Measurements from ENCODE around the gene MARS2. TPM values are rescaled to one million over a fixed set of nuclear protein-coding genes. Genes with fewer than 3 reads are reported as not detected.

The MARS2 gene
- 10 to 100 TPM in 3 of 4 donors, 1 to 10 TPM in 1; 9.9 to 14.5 (median 12.3) TPM for total RNA-seq

DNA sequence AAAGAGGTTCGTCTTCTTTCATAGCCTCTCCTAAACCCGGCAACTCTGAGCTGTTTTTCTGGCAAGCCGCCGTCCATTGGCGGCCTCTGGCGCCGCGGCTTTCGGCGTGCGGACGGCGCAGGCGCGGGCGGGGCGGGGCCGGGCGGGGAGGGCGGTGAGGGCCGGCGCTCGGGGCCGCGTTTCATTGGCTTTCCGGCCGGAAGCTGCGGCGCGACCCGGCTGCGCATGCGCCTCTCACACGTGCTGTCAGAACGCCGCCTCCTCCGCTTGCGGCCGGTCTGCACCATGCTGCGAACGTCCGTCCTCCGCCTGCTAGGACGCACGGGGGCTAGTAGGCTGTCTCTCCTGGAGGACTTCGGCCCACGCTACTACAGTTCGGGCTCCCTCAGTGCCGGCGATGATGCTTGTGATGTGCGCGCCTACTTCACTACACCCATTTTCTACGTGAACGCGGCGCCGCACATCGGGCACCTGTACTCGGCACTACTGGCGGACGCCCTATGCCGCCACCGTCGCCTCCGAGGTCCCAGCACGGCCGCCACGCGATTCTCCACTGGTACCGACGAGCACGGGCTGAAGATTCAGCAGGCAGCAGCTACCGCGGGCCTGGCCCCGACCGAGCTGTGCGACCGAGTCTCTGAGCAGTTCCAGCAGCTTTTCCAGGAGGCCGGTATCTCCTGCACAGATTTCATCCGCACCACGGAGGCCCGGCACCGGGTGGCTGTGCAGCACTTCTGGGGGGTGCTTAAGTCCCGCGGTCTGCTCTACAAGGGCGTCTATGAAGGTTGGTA lies at the start of gene MARS2:
Gene MARS2 (plus strand): TSS at position 249 of the 791 bp plus-strand sequence. CDS start 37 bp downstream, at position 286.
- DNase-seq, result peak; percentile 58
- intact Hi-C loops (cut with DNase I), result loop anchor here (10.0 kb wide), 1 partner anchor 191 kb away; the partner anchor contains the start of gene MOB4
- peak in 2 of 4 donors; percentile 19 to 59 for TF ChIP-seq POLR2A (IDR thresholded peaks at IDR 0.05)
- TF ChIP-seq, protein P1, sequence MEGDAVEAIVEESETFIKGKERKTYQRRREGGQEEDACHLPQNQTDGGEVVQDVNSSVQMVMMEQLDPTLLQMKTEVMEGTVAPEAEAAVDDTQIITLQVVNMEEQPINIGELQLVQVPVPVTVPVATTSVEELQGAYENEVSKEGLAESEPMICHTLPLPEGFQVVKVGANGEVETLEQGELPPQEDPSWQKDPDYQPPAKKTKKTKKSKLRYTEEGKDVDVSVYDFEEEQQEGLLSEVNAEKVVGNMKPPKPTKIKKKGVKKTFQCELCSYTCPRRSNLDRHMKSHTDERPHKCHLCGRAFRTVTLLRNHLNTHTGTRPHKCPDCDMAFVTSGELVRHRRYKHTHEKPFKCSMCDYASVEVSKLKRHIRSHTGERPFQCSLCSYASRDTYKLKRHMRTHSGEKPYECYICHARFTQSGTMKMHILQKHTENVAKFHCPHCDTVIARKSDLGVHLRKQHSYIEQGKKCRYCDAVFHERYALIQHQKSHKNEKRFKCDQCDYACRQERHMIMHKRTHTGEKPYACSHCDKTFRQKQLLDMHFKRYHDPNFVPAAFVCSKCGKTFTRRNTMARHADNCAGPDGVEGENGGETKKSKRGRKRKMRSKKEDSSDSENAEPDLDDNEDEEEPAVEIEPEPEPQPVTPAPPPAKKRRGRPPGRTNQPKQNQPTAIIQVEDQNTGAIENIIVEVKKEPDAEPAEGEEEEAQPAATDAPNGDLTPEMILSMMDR (IDR thresholded peaks at IDR 0.05), result peak in 1 of 6 experiments; percentile 24
- H3K27me3 ChIP-seq, result no peaks in the 10 kb centered on the region
- H3K27ac ChIP-seq, result peak within 1 kb of the TSS; percentile 76 to 89 (median 87)
- peak within 1 kb of the TSS; percentile 75 to 96 (median 88) for H3K4me3 ChIP-seq
- H3K36me3 ChIP-seq, result peaks cover 0 to 9% (median 0%) of the 10 kb centered on the region in 3 donors
- H3K4me1 ChIP-seq, result peaks cover 21 to 53% (median 25%) of the 10 kb centered on the region in 3 donors
- WGBS, 2 donors, result 0% methylated on average over 6 to 12 of the region's 86 CpGs
- H3K9me3 ChIP-seq, result no peaks in the 10 kb centered on the region

DNA sequence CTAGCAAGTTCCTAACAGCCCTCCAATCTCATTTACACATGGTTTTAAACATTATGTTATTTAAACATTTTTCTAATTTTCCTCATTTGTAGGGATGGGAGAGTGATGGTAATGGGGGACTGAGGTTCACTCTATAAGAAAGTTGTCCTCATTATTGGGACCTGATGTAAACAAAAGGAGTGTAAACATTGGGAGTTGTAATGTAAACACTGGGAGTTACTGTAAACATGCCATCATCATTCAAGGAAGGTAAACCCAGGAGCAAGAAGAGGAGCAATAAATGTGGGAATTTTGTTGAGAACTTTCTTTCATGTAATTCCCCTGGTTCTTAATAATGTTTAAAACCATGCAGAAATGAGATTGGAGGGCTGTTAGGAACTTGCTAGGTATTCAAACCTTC lies 47.6 kb upstream of the MARS2 start:
- H3K27ac ChIP-seq, result no peak overlapping the region

DNA sequence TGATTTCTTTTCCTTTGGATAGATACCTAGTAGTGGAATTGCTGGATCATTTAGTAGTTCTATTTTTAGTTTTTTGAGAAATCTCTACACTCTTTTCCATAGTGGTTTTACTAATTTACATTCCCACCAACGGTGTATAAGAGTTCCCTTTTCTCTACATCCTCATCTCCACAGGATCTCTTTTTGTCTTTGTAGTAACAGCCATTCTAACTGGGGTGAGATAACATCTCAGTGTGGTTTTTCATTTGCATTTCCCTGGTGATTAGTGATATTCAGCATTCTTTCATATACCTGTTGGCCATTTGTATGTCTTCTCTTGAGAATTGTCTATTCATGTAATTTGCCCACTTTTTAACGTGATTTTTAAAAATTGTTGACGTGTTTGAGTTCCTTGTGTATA lies 43.5 kb upstream of the MARS2 start:
- 68 to 76% methylated on average over 3 of the region's 3 CpGs for WGBS, 2 donors
- H3K9me3 ChIP-seq, result peaks cover 0 to 18% (median 0%) of the 10 kb centered on the region in 3 donors
- H3K27me3 ChIP-seq, result no peaks in the 10 kb centered on the region
- intact Hi-C loops (cut with DNase I), result no loop called here
- H3K4me3 ChIP-seq, result no peak overlapping the region
- DNase-seq, result no peak
- no peaks in the 10 kb centered on the region for H3K36me3 ChIP-seq
- TF ChIP-seq POLR2A (IDR thresholded peaks at IDR 0.05), result no peak
- TF ChIP-seq, protein P1 (IDR thresholded peaks at IDR 0.05), result no peak
- H3K4me1 ChIP-seq, result no peaks in the 10 kb centered on the region
- H3K27ac ChIP-seq, result no peak overlapping the region

More for the DNA sequence above, 47.6 kb upstream of the MARS2 start:
- TF ChIP-seq, protein P1 (IDR thresholded peaks at IDR 0.05), result no peak
- TF ChIP-seq POLR2A (IDR thresholded peaks at IDR 0.05), result no peak
- no peak for DNase-seq
- Histone ChIP-seq H3K4me3 (no peak overlapping the region), H3K36me3 (no peaks in the 10 kb centered on the region), H3K9me3 (no peaks in the 10 kb centered on the region), H3K4me1 (no peaks in the 10 kb centered on the region), H3K27me3 (no peaks in the 10 kb centered on the region)
- intact Hi-C loops (cut with DNase I), result no loop called here

DNA sequence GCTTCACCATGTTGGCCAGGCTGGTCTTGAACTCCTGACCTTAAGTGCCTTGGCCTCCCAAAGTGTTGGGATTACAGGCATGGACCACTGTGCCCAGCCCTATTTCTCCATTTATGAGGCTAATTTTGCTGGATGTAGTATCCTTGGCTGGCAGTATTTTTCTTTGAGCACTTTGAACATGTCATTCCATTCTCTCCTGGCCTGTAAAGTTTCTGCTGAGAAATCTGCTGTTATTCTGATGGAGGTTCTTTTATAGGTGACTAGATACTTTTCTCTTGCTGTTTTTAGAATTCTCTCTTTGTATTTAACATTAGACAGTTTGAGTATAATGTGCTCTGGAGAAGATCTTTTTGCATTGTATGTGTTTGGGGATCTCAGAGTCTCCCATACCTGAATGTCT lies 38.9 kb upstream of the MARS2 start:
- DNase-seq, result no peak
- H3K4me1 ChIP-seq, result no peaks in the 10 kb centered on the region
- H3K9me3 ChIP-seq, result peaks cover 0 to 18% (median 0%) of the 10 kb centered on the region in 3 donors
- intact Hi-C loops (cut with DNase I), result no loop called here
- H3K4me3 ChIP-seq, result no peak overlapping the region
- TF ChIP-seq POLR2A (IDR thresholded peaks at IDR 0.05), result no peak
- TF ChIP-seq, protein P1 (IDR thresholded peaks at IDR 0.05), result no peak
- no peaks in the 10 kb centered on the region for H3K36me3 ChIP-seq
- H3K27ac ChIP-seq, result no peak overlapping the region
- no peaks in the 10 kb centered on the region for H3K27me3 ChIP-seq

DNA sequence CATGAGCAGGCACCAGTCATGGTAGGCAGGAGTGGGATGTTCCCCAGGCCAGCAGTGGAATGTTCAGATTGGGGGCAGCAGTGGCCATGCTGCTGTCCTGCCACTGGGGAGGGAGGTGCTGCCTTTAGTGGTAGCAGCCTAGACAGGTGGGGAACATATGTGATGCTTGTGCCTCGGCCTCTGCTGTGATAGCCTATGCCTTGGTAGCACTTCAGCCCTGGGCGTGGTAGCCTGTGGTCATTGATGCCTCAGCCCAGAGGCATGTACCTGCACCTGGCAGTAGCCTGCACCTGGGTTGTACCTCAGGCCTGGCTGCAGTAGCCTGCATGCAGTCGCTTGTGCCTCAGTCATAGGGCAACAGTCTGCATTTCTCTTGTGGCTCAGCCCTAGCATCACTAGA lies 36.9 kb upstream of the MARS2 start:
- Histone ChIP-seq H3K27ac (no peak overlapping the region), H3K4me3 (no peak overlapping the region), H3K27me3 (no peaks in the 10 kb centered on the region), H3K4me1 (no peaks in the 10 kb centered on the region), H3K36me3 (no peaks in the 10 kb centered on the region), H3K9me3 (peaks cover 0 to 18% (median 0%) of the 10 kb centered on the region in 3 donors)
- intact Hi-C loops (cut with DNase I), result no loop called here
- TF ChIP-seq POLR2A (IDR thresholded peaks at IDR 0.05), result no peak
- TF ChIP-seq, protein P1 (IDR thresholded peaks at IDR 0.05), result no peak
- no peak for DNase-seq
- no CpG with 5 or more reads among the region's 3 CpGs for WGBS, 2 donors

All from esophagus squamous epithelium (tissue), 5 donors.